T-helper 22 cell (primary cell): Measurements from ENCODE around the gene APOBR.
"Not testable (repeated sequence)": the region's sequence is repeated elsewhere in the genome, so short reads cannot be mapped to it uniquely, and the experiment has no call there.

ENCODE experiments used
- DNase-seq: peaks from one replicate; pipeline ENCODE4 v3.0.0-alpha.2; 2020; ENCODE audit warnings: low read depth

Gene APOBR

GRCh38 chr16:28499854-28500253, 5.4 kb downstream of the APOBR start:
- DNase-seq = no peak

DNA sequence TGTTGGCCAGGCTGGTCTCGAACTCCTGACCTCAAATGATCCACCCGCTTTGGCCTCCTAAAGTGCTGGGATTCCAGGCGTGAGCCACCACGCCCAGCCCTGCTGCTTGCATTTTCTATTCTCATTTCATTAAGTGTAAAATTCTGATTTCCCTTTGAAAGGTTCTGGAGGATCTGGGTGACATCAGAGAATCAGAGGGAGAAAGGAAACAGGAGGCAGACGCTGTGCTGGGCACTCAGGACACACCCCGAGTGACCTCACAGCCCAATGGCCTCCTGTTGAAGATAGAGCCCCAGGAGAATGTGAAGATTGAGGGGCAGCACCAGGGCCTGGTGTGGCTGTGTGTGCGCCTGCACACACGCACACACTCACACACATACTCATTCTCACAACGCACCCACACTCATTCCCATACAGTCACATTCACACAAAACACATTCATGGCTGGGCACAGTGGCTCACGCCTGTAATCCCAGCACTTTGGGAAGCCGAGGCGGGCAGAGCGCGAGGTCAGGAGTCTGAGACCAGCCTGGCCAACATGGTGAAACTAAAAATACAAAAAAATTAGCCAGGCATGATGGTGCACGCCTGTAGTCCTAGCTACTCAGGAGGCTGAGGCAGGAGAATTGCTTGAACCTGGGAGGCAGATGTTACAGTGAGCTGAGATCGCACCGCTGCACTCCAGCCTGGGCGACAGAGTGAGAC, 6.2 kb downstream of the APOBR start:
- not testable (repeated sequence) for DNase-seq

- no peak for DNase-seq
Measured at GRCh38 chr16:28501258-28502232, 7.1 kb downstream of the APOBR start.

DNA sequence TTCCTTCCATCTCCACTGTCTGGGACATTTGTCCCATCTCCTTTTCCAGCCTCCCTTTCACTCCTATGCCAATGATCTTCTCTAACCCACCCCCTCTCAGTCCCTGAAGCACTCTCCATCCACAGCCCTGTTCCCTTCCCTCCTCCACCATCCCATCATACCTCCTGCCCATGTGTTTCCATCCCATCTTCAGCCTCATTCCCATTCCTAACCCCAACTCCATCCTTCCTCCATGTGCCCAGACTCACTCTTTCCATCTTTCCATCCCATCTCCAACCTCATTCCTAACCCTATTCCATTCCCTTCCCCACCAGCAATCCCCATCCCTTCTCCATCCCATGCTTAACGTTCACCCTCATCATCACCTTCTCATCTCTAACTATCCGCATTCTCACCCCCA, 7.8 kb downstream of the APOBR start:
- no peak for DNase-seq

- no peak for DNase-seq
Measured at GRCh38 chr16:28503470-28504259, 9.2 kb downstream of the APOBR start.

- no peak for DNase-seq
Measured at GRCh38 chr16:28504707-28505404, 10.4 kb downstream of the APOBR start.

DNA sequence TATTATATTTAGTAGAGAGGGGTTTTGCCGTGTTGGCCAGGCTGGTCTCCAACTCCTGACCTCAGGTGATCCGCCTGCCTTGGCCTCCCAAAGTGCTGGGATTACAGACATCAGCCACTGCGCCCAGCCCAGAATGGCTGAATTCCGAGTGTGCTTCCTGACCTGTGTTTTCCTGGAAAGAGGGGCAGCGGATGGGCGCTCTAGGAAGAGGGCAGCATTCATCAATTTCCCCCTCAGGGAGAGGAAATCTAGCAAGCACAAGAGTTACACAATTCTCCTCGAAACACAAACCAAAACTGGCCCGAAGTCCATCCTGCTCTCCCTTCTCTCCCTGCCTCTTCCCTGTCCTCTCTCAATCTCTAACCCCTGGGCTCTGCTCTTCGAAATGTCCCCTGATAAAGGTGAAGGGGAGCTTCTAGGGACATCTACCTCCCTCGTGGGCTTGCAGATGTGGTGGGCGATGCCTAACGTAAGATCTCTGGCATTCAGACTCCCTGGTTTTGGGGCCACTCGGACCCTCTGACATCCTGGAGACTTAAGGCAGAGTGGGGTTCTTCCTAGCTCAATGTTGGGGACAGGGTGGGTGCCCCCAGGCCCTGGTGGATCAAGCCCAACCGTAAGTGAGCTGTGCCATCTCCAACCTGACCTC, 11.2 kb downstream of the APOBR start:
- no peak for DNase-seq

DNA sequence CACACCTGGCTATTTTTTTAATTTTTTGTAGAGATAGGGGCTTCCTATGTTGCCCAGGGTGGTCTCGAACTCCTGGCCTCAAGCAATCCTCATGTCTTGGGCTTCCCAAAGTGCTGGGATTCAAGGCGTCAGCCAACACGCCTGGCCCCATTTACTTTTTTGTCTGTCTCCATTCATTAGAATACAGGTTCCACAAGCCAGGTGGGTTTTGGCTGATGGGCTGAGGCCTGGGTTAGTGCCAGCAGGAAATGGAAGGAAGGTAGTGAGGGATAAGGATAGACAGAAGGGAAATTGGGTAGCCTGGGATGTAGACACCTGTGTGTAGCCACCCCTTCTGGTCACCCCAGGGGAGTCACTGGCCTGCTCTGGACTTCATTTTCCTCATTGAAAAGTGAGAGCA, 16.6 kb downstream of the APOBR start:
- no peak for DNase-seq

GRCh38 chr16:28511801-28512789, 17.7 kb downstream of the APOBR start:
- DNase-seq = no peak

- DNase-seq = no peak
Measured at GRCh38 chr16:28513484-28514181, 19.2 kb downstream of the APOBR start.

DNA sequence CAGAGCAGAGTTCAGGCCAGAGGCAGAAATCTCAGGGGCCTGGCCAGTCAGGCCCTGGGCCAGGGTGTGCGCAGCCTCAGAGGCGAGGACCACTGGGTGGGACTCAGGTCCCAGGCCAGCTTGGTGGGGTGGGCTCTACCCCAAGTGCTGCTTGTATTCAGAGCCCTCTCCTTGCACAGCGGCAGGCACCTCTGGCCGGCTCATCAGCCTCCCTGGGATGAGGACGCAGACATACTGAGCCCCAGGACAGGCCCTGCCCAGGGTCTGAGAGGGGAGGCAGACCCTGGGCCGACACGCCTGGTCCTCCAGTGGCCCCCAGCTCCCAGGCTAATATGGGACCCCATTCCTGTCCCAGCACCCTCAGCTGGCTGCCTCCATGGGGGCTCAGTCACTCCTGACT, 19.8 kb downstream of the APOBR start:
- no peak for DNase-seq

- no peak for DNase-seq
Measured at GRCh38 chr16:28520672-28521071, 26.2 kb downstream of the APOBR start.

GRCh38 chr16:28521436-28521835, 27.0 kb downstream of the APOBR start:
- DNase-seq = no peak

DNA sequence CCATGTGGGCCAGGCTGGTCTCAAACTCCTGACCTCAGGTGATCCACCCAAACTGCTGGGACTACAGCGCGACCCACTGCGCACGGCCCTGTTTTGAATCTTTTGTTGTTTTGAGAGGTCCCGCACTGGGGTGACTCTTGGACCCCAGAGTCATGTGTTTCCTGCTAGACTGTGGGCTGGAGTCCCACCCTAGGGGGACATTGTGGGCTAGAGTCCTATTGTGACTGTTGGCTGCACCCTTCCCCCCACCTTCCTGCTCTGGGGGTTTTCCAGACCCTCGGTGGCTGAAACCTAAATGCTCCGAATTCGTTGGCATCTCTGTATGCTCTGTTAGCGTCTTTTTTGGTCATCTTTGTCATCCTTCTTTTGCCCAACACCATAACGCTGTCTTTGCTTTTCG, 28.3 kb downstream of the APOBR start:
- DNase-seq = no peak

GRCh38 chr16:28524681-28525171, 30.3 kb downstream of the APOBR start:
- no peak for DNase-seq

DNA sequence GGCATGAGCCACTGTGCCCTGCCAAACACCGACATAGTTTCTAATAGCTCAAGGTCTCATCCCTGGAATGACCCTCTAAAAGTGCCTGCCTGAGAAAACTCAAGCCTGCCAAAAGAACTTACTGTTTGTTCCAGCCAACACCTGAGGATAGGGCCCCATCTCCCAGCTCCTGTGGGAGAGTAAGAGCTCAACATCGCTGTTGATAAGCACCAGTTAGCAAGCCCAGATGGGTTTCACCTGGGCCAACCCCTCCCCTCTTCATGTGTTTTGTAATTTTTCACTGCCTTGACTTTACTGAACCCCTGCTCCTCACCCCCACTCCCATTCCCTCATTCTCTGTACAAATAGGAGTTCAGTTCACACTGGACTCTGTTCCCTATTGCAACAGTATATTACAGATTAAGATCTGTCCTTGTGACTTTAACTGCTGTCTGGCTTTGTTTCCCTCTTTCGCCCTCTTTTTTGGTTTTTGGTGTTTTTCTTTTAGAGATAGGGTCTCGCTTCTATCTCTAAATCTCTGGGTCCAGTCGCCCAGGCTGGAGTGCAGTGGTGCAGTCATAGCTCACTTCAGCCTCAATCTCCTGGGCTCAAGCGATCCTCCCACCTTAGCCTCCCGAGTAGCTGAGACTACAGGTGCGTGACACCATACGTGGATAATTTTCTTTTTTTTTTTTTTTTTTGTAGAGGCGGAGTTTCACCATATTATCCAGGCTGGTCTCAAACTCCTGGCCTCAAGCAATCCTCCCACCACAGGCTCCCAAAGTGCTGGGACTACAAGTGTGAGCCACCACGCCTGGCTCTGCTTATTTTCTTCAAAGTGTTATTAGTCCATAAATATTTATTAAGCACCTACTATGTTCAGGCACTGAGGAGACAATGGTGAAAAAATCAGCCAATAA, 32.0 kb downstream of the APOBR start:
- DNase-seq = no peak

DNA sequence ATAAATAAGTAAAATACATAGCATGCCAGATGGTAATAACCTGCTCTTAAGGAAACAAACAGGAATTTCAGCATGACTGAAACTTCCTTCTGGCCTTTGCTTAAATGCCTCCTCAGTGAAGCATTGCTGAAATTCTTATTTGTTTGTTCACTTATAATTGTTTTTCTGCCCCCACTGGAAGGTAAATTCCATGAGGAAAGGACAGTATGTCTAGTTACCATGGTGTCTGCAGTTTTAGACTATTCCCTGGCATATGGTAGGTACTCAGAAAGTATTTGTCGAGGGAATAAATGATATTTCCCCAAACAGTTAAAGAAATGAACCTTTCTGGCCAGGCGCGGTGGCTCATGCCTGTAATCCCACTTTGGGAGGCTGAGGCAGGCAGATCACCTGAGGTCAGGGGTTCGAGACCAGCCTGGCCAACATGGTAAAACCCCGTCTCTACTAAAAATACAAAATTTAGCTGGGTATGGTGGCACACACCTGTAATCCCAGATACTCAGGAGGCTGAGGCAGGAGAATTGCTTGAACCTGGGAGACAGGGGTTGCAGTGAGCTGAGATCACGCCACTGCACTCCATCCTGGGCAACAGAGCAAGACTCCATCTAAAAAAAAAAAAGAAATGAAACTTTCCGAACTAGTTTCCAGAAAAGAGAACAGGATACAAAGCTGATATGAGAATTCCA, 32.8 kb downstream of the APOBR start:
- not testable (repeated sequence) for DNase-seq

DNA sequence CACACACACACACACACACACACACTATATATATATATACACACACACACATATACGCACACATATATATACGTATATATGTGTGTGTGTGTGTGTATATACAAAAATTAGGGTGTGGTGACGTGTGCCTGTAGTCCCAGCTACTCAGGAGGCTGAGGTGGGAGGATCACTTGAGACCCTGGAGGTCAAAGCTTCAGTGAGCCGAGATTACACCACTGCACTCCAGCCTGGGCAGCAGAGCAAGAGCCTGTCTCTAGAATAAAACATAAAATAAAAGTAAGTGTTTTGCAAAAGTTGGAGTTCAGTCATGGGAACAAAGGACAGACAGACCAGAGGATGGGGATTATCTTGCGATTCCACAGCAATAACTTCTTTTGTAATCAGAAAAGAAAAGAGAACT, 33.5 kb downstream of the APOBR start:
- no peak for DNase-seq
